IMR-90 (cell line): Measurements from ENCODE around the gene ASTL. TPM values are rescaled to one million over a fixed set of nuclear protein-coding genes. Genes with fewer than 3 reads are reported as not detected.

ENCODE experiments used
- ATAC-seq: fragments of 200-7000 bp; cut with Tn5 transposase; 2 replicates; pipeline ENCODE4 v1.9.1; 2020; ENCODE audit warnings: low read depth, mild to moderate bottlenecking, moderate library complexity
- BruUV-seq: library from RNA; stranded (reverse); fragments of 400-500 nt; replicated peaks from 2 replicates; lab custom pipeline; 2021; lab: Mats Ljungman, UMichigan
- CTCF ChIA-PET: fragments of 300-600 bp; formaldehyde crosslinking; extraction: SDS; loops from one replicate; lab custom pipeline; 2021; ENCODE audit warnings: antibody characterized with exemption; lab: Yijun Ruan, JAX
- POLR2A ChIA-PET: fragments of 300-600 bp; sonication (Branson Sonifier 250); formaldehyde crosslinking; loops from one replicate; lab custom pipeline; 2022; ENCODE audit warnings: antibody characterized with exemption; ENCODE audit not compliant: unreplicated experiment; lab: Charles Lee
- DNase-seq: peaks from one replicate; pipeline ENCODE4 v3.0.0; 2013
- H2AFZ ChIP-seq: replicated peaks from 2 replicates; pipeline ENCODE3; 2013; ENCODE audit warnings: low read length, mild to moderate bottlenecking; ENCODE audit not compliant: poor library complexity
- H2AK5ac ChIP-seq: 2 replicates; pipeline ENCODE4 v1.6.1; 2013; ENCODE audit warnings: low read depth, low read length, inconsistent platforms
- H2AK9ac ChIP-seq: replicated peaks from 2 replicates; pipeline ENCODE3; 2013; ENCODE audit warnings: mild to moderate bottlenecking, low read depth, low read length, moderate library complexity; ENCODE audit not compliant: poor library complexity
- H2BK120ac ChIP-seq: 2 replicates; pipeline ENCODE4 v1.6.1; 2013; ENCODE audit warnings: low read depth, low read length, inconsistent platforms
- H2BK15ac ChIP-seq: 3 replicates; pipeline ENCODE4 v1.6.1; 2013; ENCODE audit warnings: low read depth, low read length, inconsistent platforms
- H2BK20ac ChIP-seq: 2 replicates; pipeline ENCODE4 v1.6.1; 2013; ENCODE audit warnings: low read depth, mild to moderate bottlenecking, inconsistent platforms, low read length, moderate library complexity
- H2BK5ac ChIP-seq: 2 replicates; pipeline ENCODE4 v1.6.1; 2013; ENCODE audit warnings: mild to moderate bottlenecking, low read depth, low read length, inconsistent platforms; ENCODE audit not compliant: poor library complexity, severe bottlenecking
- H3K14ac ChIP-seq: replicated peaks from 2 replicates; pipeline ENCODE4 v1.6.1; 2013; ENCODE audit warnings: low read depth, low read length, inconsistent platforms
- H3K18ac ChIP-seq: 2 replicates; pipeline ENCODE4 v1.6.1; 2013; ENCODE audit warnings: low read depth, low read length, control low read depth
- H3K23ac ChIP-seq: 2 replicates; pipeline ENCODE4 v1.6.1; 2013; ENCODE audit warnings: low read depth, low read length, inconsistent platforms
- H3K27ac ChIP-seq: 2 replicates; pipeline ENCODE4 v1.5.1; 2013; ENCODE audit warnings: mild to moderate bottlenecking, control low read depth, low read length; ENCODE audit not compliant: insufficient read depth
- H3K27me3 ChIP-seq: 2 replicates; pipeline ENCODE4 v1.6.1; 2013; ENCODE audit warnings: low read length; ENCODE audit not compliant: control insufficient read depth, insufficient read depth
- H3K36me3 ChIP-seq: 2 replicates; pipeline ENCODE4 v1.6.1; 2013; ENCODE audit warnings: low read length, mixed read lengths; ENCODE audit not compliant: control insufficient read depth, insufficient read depth
- H3K4ac ChIP-seq: 2 replicates; pipeline ENCODE4 v1.6.1; 2013; ENCODE audit warnings: low read depth, low read length, inconsistent platforms
- H3K4me1 ChIP-seq: 2 replicates; pipeline ENCODE4 v1.6.1; 2013; ENCODE audit warnings: low read length, mixed read lengths; ENCODE audit not compliant: control insufficient read depth, insufficient read depth
- H3K4me2 ChIP-seq: 2 replicates; pipeline ENCODE4 v1.6.1; 2013; ENCODE audit warnings: low read depth, mild to moderate bottlenecking, control low read depth, low read length, moderate library complexity
- H3K4me3 ChIP-seq: 2 replicates; pipeline ENCODE4 v1.5.1; 2013; ENCODE audit warnings: low read depth, mild to moderate bottlenecking, control low read depth, low read length, moderate library complexity; ENCODE audit not compliant: insufficient read depth
- H3K56ac ChIP-seq: 2 replicates; pipeline ENCODE4 v1.6.1; 2013; ENCODE audit warnings: low read length, inconsistent platforms; ENCODE audit not compliant: insufficient read depth; ENCODE audit errors: extremely low read depth
- H3K79me1 ChIP-seq, 2 experiments: 2 replicates each; pipeline ENCODE4 v1.6.1; 2013; ENCODE audit warnings: low read length in 2 of 2, inconsistent platforms in 1 of 2, low read depth in 1 of 2
- H3K9ac ChIP-seq: 2 replicates; pipeline ENCODE4 v1.6.1; 2013; ENCODE audit warnings: low read depth, low read length, control low read depth
- H3K9me1 ChIP-seq: 2 replicates; pipeline ENCODE4 v1.6.1; 2013; ENCODE audit warnings: low read length, inconsistent platforms; ENCODE audit not compliant: insufficient read depth
- H3K9me3 ChIP-seq: 2 replicates; pipeline ENCODE4 v1.6.1; 2013; ENCODE audit warnings: low read length; ENCODE audit not compliant: control insufficient read depth, insufficient read depth
- H4K20me1 ChIP-seq: 2 replicates; pipeline ENCODE4 v1.6.1; 2013; ENCODE audit warnings: low read length, inconsistent platforms; ENCODE audit not compliant: insufficient read depth
- H4K5ac ChIP-seq: 2 replicates; pipeline ENCODE4 v1.6.1; 2013; ENCODE audit warnings: mild to moderate bottlenecking, low read depth, low read length, control low read depth
- H4K8ac ChIP-seq, 2 experiments: 2 replicates each; pipeline ENCODE4 v1.6.1; 2013; ENCODE audit warnings: low read depth in 2 of 2, low read length in 2 of 2, control low read depth in 1 of 2, inconsistent platforms in 1 of 2
- H4K91ac ChIP-seq: 2 replicates; pipeline ENCODE4 v1.6.1; 2013; ENCODE audit warnings: low read depth, low read length, inconsistent platforms; ENCODE audit not compliant: insufficient read depth
- RCOR1 ChIP-seq: IDR thresholded peaks from 2 replicates; pipeline ENCODE4 v1.6.1; 2012; ENCODE audit warnings: mild to moderate bottlenecking, low read length, improper control_type of control experiment; ENCODE audit not compliant: insufficient replicate concordance
- WGBS, 2 experiments: methylation state at CpG; one replicate each; pipeline versions ENCODE4 v1.1.5 to v1.1.7; 2013; ENCODE audit warnings: missing lambda C conversion rate in 2 of 2; ENCODE audit not compliant: insufficient read length in 1 of 2; ENCODE audit errors: extremely low coverage in 2 of 2; 5-methylcytosine and 5-hydroxymethylcytosine counted together
- dilution Hi-C: fragments of 300-500 bp; cut with HindIII; formaldehyde crosslinking; loops from one replicate; pipeline ENCODE4 v1.14.3; 2018; ENCODE audit warnings: low sequenced_read_pairs; ENCODE audit not compliant: unreplicated experiment
- in situ Hi-C: fragments of 300-500 bp; cut with MboI; formaldehyde crosslinking; loops from 3 replicates; pipeline ENCODE4 v1.14.3; 2019; ENCODE audit warnings: low sequenced_read_pairs, inconsistent platforms, mixed read lengths
- intact Hi-C: fragments of 100-400 bp; cut with micrococcal nuclease; formaldehyde crosslinking; loops from 2 replicates; pipeline ENCODE4 v1.10.0; 2022
- polyA plus RNA-seq, 3 experiments: library from polyadenylated mRNA; depleted of rRNA; stranded (reverse); fragments of >200 nt; gene quantifications; 2 replicates each; pipeline ENCODE4 v1.2.3, GENCODE V29; 2012; ENCODE audit warnings: low replicate concordance in 1 of 3
- total RNA-seq: library from RNA; depleted of rRNA; stranded (reverse); fragments of >200 nt; gene quantifications from 2 replicates; pipeline ENCODE4 v1.2.3, GENCODE V29; 2012

ASTL gene
- total and polyA plus RNA-seq, 2 of the 4 experiments (the other 2 are of a cell fraction), result not detected

DNA sequence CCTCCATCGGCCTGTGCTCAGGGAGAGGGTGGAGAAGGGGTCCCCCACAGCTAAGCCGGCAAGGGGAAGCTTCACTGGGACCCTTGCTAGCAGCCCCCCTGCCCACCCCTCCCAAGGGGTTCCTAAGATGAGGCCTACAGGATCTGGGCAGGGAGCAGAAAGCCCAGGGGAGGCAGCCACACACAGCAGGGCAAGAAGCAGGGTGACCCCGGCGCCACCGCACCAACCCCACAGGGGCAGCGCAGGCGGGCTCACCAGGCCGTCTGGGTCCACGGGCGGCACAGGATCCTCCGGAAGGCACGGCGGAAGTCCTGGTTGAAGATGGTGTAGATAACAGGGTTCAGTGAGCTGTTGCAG, 23.8 kb downstream of the ASTL start:
- peaks cover 2% of the 10 kb centered on the region; the same call in 1 of the 2 replicates for H3K4me1 ChIP-seq
- peaks cover 82% of the 10 kb centered on the region for H3K27me3 ChIP-seq
- BruUV-seq, result no TSS peak
- no peak for TF ChIP-seq RCOR1
- intact Hi-C loops (no loop called here), dilution Hi-C loops (no loop called here), in situ Hi-C loops (loop anchor here (25.0 kb wide), 1 partner anchor 102 kb away; no protein-coding TSS in a partner anchor)
- no peak overlapping the region for H2AK5ac ChIP-seq
- no peak overlapping the region for H4K5ac ChIP-seq
- H3K23ac ChIP-seq, result no peak overlapping the region
- no peak overlapping the region for H2AFZ ChIP-seq
- DNase-seq, result no peak
- no peak overlapping the region for H3K4me3 ChIP-seq
- no peak overlapping the region for H4K8ac ChIP-seq
- H3K14ac ChIP-seq, result no peak overlapping the region
- H4K20me1 ChIP-seq, result 0 out of 2 replicates have a peak, but pooled peaks cover 4% of the 10 kb centered on the region
- ChIA-PET POLR2A (no interaction called here), CTCF (no interaction called here)
- H2AK9ac ChIP-seq, result no peak overlapping the region
- no peaks in the 10 kb centered on the region for H3K36me3 ChIP-seq
- H3K9me3 ChIP-seq, result no peaks in the 10 kb centered on the region; the same call in 1 of the 2 replicates
- H2BK5ac ChIP-seq, result no peak overlapping the region
- H3K18ac ChIP-seq, result no peak overlapping the region
- H2BK120ac ChIP-seq, result no peak overlapping the region
- no peak overlapping the region for H3K4ac ChIP-seq
- no peak overlapping the region for H3K27ac ChIP-seq
- no peak overlapping the region for H2BK15ac ChIP-seq
- ATAC-seq, result no peak
- H3K9me1 ChIP-seq, result no peaks in the 10 kb centered on the region
- H4K91ac ChIP-seq, result no peak overlapping the region
- no peak overlapping the region for H3K4me2 ChIP-seq
- H3K9ac ChIP-seq, result no peak overlapping the region
- no peak overlapping the region for H3K56ac ChIP-seq
- 100% methylated on average over 4 of the region's 13 CpGs; no CpG with 5 or more reads in 1 of the 2 experiments for WGBS, 2 experiments
- no peaks in the 10 kb centered on the region for H3K79me1 ChIP-seq
- H2BK20ac ChIP-seq, result no peak overlapping the region
